ES-I3 (cell line): ENCODE measurements around the gene SH3GL1.

Experiments
- H3K36me3 ChIP-seq: 2 replicates; pipeline ENCODE4 v1.6.1; 2013; ENCODE audit warnings: mild to moderate bottlenecking, low read length, control low read depth, moderate library complexity; ENCODE audit not compliant: insufficient read depth
- H3K4me1 ChIP-seq: 2 replicates; pipeline ENCODE4 v1.6.1; 2013; ENCODE audit warnings: mild to moderate bottlenecking, control low read depth, low read length; ENCODE audit not compliant: insufficient read depth
- H3K9ac ChIP-seq: 2 replicates; pipeline ENCODE4 v1.6.1; 2013; ENCODE audit warnings: low read depth, mild to moderate bottlenecking, low read length, moderate library complexity
- H3K9me3 ChIP-seq: 2 replicates; pipeline ENCODE4 v1.6.1; 2013; ENCODE audit warnings: mild to moderate bottlenecking, low read length, moderate library complexity; ENCODE audit not compliant: control insufficient read depth, insufficient read depth

SH3GL1 gene

GRCh38 chr19:4416268-4416667, 15.9 kb upstream of the SH3GL1 start:
- H3K36me3 ChIP-seq = peaks cover 22% of the 10 kb centered on the region
- no peak overlapping the region for H3K9ac ChIP-seq
- H3K9me3 ChIP-seq = no peaks in the 10 kb centered on the region
- H3K4me1 ChIP-seq = peaks cover 16% of the 10 kb centered on the region

GRCh38 chr19:4415352-4415751, 15.0 kb upstream of the SH3GL1 start:
- no peaks in the 10 kb centered on the region for H3K9me3 ChIP-seq
- H3K9ac ChIP-seq = no peak overlapping the region
- peaks cover 29% of the 10 kb centered on the region for H3K36me3 ChIP-seq
- peaks cover 16% of the 10 kb centered on the region for H3K4me1 ChIP-seq

- peaks cover 33% of the 10 kb centered on the region for H3K36me3 ChIP-seq
- H3K9me3 ChIP-seq = no peaks in the 10 kb centered on the region
- H3K9ac ChIP-seq = no peak overlapping the region
- H3K4me1 ChIP-seq = peaks cover 19% of the 10 kb centered on the region
Measured at GRCh38 chr19:4414800-4415321, 14.5 kb upstream of the SH3GL1 start.

- H3K9me3 ChIP-seq = no peaks in the 10 kb centered on the region
- peaks cover 25% of the 10 kb centered on the region for H3K4me1 ChIP-seq
- H3K36me3 ChIP-seq = peaks cover 37% of the 10 kb centered on the region
- no peak overlapping the region for H3K9ac ChIP-seq
Measured at GRCh38 chr19:4414144-4414799, 13.9 kb upstream of the SH3GL1 start.

GRCh38 chr19:4413588-4413987, 13.2 kb upstream of the SH3GL1 start:
- Histone ChIP-seq H3K36me3 (peaks cover 37% of the 10 kb centered on the region), H3K9me3 (no peaks in the 10 kb centered on the region), H3K9ac (no peak overlapping the region), H3K4me1 (peaks cover 30% of the 10 kb centered on the region)

GRCh38 chr19:4409123-4409933, 9.0 kb upstream of the SH3GL1 start:
- Histone ChIP-seq H3K4me1 (peaks cover 42% of the 10 kb centered on the region), H3K9ac (peak overlapping the region; percentile 29), H3K36me3 (peaks cover 28% of the 10 kb centered on the region), H3K9me3 (no peaks in the 10 kb centered on the region)

GRCh38 chr19:4406626-4407025, 6.3 kb upstream of the SH3GL1 start:
- H3K4me1 ChIP-seq = peaks cover 45% of the 10 kb centered on the region
- no peak overlapping the region for H3K9ac ChIP-seq
- peaks cover 15% of the 10 kb centered on the region for H3K36me3 ChIP-seq
- H3K9me3 ChIP-seq = no peaks in the 10 kb centered on the region

GRCh38 chr19:4405977-4406376, 5.6 kb upstream of the SH3GL1 start:
- no peaks in the 10 kb centered on the region for H3K9me3 ChIP-seq
- H3K36me3 ChIP-seq = peaks cover 13% of the 10 kb centered on the region
- no peak overlapping the region for H3K9ac ChIP-seq
- H3K4me1 ChIP-seq = peaks cover 45% of the 10 kb centered on the region

- H3K36me3 ChIP-seq = no peaks in the 10 kb centered on the region
- H3K9me3 ChIP-seq = no peaks in the 10 kb centered on the region; the same call in 1 of the 2 replicates
- peaks cover 30% of the 10 kb centered on the region for H3K4me1 ChIP-seq
- peak overlapping the region; percentile 54 for H3K9ac ChIP-seq
Measured at GRCh38 chr19:4403005-4403761, 2.8 kb upstream of the SH3GL1 start.

- H3K9me3 ChIP-seq = no peaks in the 10 kb centered on the region; the same call in 1 of the 2 replicates
- peak within 1 kb of the TSS; percentile 55 for H3K9ac ChIP-seq
- peaks cover 30% of the 10 kb centered on the region for H3K4me1 ChIP-seq
- no peaks in the 10 kb centered on the region for H3K36me3 ChIP-seq
Measured at GRCh38 chr19:4402171-4403004, 2.0 kb upstream of the SH3GL1 start, which contains the start of gene CHAF1A. Gene CHAF1A, plus strand, starts transcription at chr19:4402640. Its CDS starts 123 bp downstream, at chr19:4402763.

GRCh38 chr19:4401769-4402170, 1.4 kb upstream of the SH3GL1 start:
- peak overlapping the region; percentile 55 for H3K9ac ChIP-seq
- no peaks in the 10 kb centered on the region; the same call in 1 of the 2 replicates for H3K9me3 ChIP-seq
- H3K36me3 ChIP-seq = no peaks in the 10 kb centered on the region; the same call in 1 of the 2 replicates
- H3K4me1 ChIP-seq = peaks cover 24% of the 10 kb centered on the region

- Histone ChIP-seq H3K4me1 (peaks cover 11% of the 10 kb centered on the region), H3K9me3 (no peaks in the 10 kb centered on the region; the same call in 1 of the 2 replicates), H3K9ac (peak overlapping the region; percentile 83), H3K36me3 (no peaks in the 10 kb centered on the region; the same call in 1 of the 2 replicates)
Measured at GRCh38 chr19:4399812-4400134, 574 bp downstream of the SH3GL1 start.

- Histone ChIP-seq H3K9me3 (no peaks in the 10 kb centered on the region; the same call in 1 of the 2 replicates), H3K4me1 (peaks cover 6% of the 10 kb centered on the region; the same call in 1 of the 2 replicates), H3K36me3 (no peaks in the 10 kb centered on the region; the same call in 1 of the 2 replicates), H3K9ac (no peak overlapping the region)
Measured at GRCh38 chr19:4396949-4397783, 3.2 kb downstream of the SH3GL1 start.
